ENCODE data around the gene TAF1B.

The TAF1B gene

GRCh38 chr2:9972621-9973479 is 129.6 kb downstream of the TAF1B start:
- no peaks in the 10 kb centered on the region for H3K27me3 ChIP-seq (ENCODE audit: control insufficient read depth in 1 of 2, insufficient read depth in 2 of 2, low read length in 2 of 2)
- no peak overlapping the region for H3K4me3 ChIP-seq (ENCODE audit: low read depth in 1 of 2, low read length in 2 of 2)
- H3K4me1 ChIP-seq (ENCODE audit: insufficient read depth, low read length): peaks cover 28% of the 10 kb centered on the region
- H3K9me3 ChIP-seq (ENCODE audit: low read length): no peaks in the 10 kb centered on the region
- H3K36me3 ChIP-seq (ENCODE audit: insufficient read depth, low read length): no peaks in the 10 kb centered on the region
- H3K27ac ChIP-seq (ENCODE audit: low read depth, low read length): no peak overlapping the region
- H3K9ac ChIP-seq (ENCODE audit: low read length): no peak overlapping the region

- no peaks in the 10 kb centered on the region for H3K27me3 ChIP-seq (ENCODE audit: control insufficient read depth in 1 of 2, insufficient read depth in 2 of 2, low read length in 2 of 2)
- no peak overlapping the region for H3K4me3 ChIP-seq (ENCODE audit: low read depth in 1 of 2, low read length in 2 of 2)
- no peak overlapping the region for H3K27ac ChIP-seq (ENCODE audit: low read depth, low read length)
- no peaks in the 10 kb centered on the region for H3K36me3 ChIP-seq (ENCODE audit: insufficient read depth, low read length)
- H3K4me1 ChIP-seq (ENCODE audit: insufficient read depth, low read length): peaks cover 28% of the 10 kb centered on the region
- H3K9ac ChIP-seq (ENCODE audit: low read length): no peak overlapping the region
- H3K9me3 ChIP-seq (ENCODE audit: low read length): no peaks in the 10 kb centered on the region
Measured at GRCh38 chr2:9973690-9974089, 130.4 kb downstream of the TAF1B start.

- H3K4me3 ChIP-seq (ENCODE audit: low read depth in 1 of 2, low read length in 2 of 2): no peak overlapping the region
- H3K9me3 ChIP-seq (ENCODE audit: low read length): no peaks in the 10 kb centered on the region
- no peak overlapping the region for H3K9ac ChIP-seq (ENCODE audit: low read length)
- no peaks in the 10 kb centered on the region for H3K27me3 ChIP-seq (ENCODE audit: control insufficient read depth in 1 of 2, insufficient read depth in 2 of 2, low read length in 2 of 2)
- H3K36me3 ChIP-seq (ENCODE audit: insufficient read depth, low read length): no peaks in the 10 kb centered on the region
- peaks cover 23% of the 10 kb centered on the region for H3K4me1 ChIP-seq (ENCODE audit: insufficient read depth, low read length)
- no peak overlapping the region for H3K27ac ChIP-seq (ENCODE audit: low read depth, low read length)
Measured at GRCh38 chr2:9974343-9974742, 131.1 kb downstream of the TAF1B start.

- H3K36me3 ChIP-seq (ENCODE audit: insufficient read depth, low read length): no peaks in the 10 kb centered on the region
- no peak overlapping the region for H3K27ac ChIP-seq (ENCODE audit: low read depth, low read length)
- H3K4me1 ChIP-seq (ENCODE audit: insufficient read depth, low read length): peaks cover 20% of the 10 kb centered on the region
- H3K9ac ChIP-seq (ENCODE audit: low read length): no peak overlapping the region
- H3K27me3 ChIP-seq (ENCODE audit: control insufficient read depth in 1 of 2, insufficient read depth in 2 of 2, low read length in 2 of 2): no peaks in the 10 kb centered on the region
- H3K4me3 ChIP-seq (ENCODE audit: low read depth in 1 of 2, low read length in 2 of 2): no peak overlapping the region
- no peaks in the 10 kb centered on the region for H3K9me3 ChIP-seq (ENCODE audit: low read length)
Measured at GRCh38 chr2:9975328-9975727, 132.1 kb downstream of the TAF1B start.

- Histone ChIP-seq H3K27ac (ENCODE audit: low read depth, low read length) (no peak overlapping the region), H3K9me3 (ENCODE audit: low read length) (no peaks in the 10 kb centered on the region), H3K4me3 (ENCODE audit: low read depth in 1 of 2, low read length in 2 of 2) (no peak overlapping the region)
Measured at GRCh38 chr2:9975805-9976447, 132.7 kb downstream of the TAF1B start.

GRCh38 chr2:9979977-9980376 is 136.7 kb downstream of the TAF1B start:
- Histone ChIP-seq H3K4me1 (ENCODE audit: insufficient read depth, low read length) (peaks cover 38% of the 10 kb centered on the region), H3K27ac (ENCODE audit: low read depth, low read length) (no peak overlapping the region), H3K4me3 (ENCODE audit: low read depth in 1 of 2, low read length in 2 of 2) (no peak overlapping the region), H3K9ac (ENCODE audit: low read length) (no peak overlapping the region), H3K36me3 (ENCODE audit: insufficient read depth, low read length) (no peaks in the 10 kb centered on the region), H3K9me3 (ENCODE audit: low read length) (no peaks in the 10 kb centered on the region), H3K27me3 (ENCODE audit: control insufficient read depth in 1 of 2, insufficient read depth in 2 of 2, low read length in 2 of 2) (no peaks in the 10 kb centered on the region)

More at GRCh38 chr2:9975805-9976447, 132.7 kb downstream of the TAF1B start:
- H3K9ac ChIP-seq (ENCODE audit: low read length): no peak overlapping the region
- peaks cover 22% of the 10 kb centered on the region for H3K4me1 ChIP-seq (ENCODE audit: insufficient read depth, low read length)
- H3K36me3 ChIP-seq (ENCODE audit: insufficient read depth, low read length): no peaks in the 10 kb centered on the region
- H3K27me3 ChIP-seq (ENCODE audit: control insufficient read depth in 1 of 2, insufficient read depth in 2 of 2, low read length in 2 of 2): no peaks in the 10 kb centered on the region

GRCh38 chr2:9980520-9980919 is 137.2 kb downstream of the TAF1B start:
- H3K9me3 ChIP-seq (ENCODE audit: low read length): no peaks in the 10 kb centered on the region
- H3K4me3 ChIP-seq (ENCODE audit: low read depth in 1 of 2, low read length in 2 of 2): no peak overlapping the region
- H3K4me1 ChIP-seq (ENCODE audit: insufficient read depth, low read length): peaks cover 35% of the 10 kb centered on the region
- no peak overlapping the region for H3K27ac ChIP-seq (ENCODE audit: low read depth, low read length)
- H3K27me3 ChIP-seq (ENCODE audit: control insufficient read depth in 1 of 2, insufficient read depth in 2 of 2, low read length in 2 of 2): no peaks in the 10 kb centered on the region
- no peak overlapping the region for H3K9ac ChIP-seq (ENCODE audit: low read length)
- H3K36me3 ChIP-seq (ENCODE audit: insufficient read depth, low read length): no peaks in the 10 kb centered on the region

- Histone ChIP-seq H3K27ac (ENCODE audit: low read depth, low read length) (no peak overlapping the region), H3K27me3 (ENCODE audit: control insufficient read depth in 1 of 2, insufficient read depth in 2 of 2, low read length in 2 of 2) (no peaks in the 10 kb centered on the region), H3K4me1 (ENCODE audit: insufficient read depth, low read length) (peaks cover 28% of the 10 kb centered on the region), H3K9me3 (ENCODE audit: low read length) (no peaks in the 10 kb centered on the region), H3K4me3 (ENCODE audit: low read depth in 1 of 2, low read length in 2 of 2) (no peak overlapping the region), H3K9ac (ENCODE audit: low read length) (no peak overlapping the region), H3K36me3 (ENCODE audit: insufficient read depth, low read length) (no peaks in the 10 kb centered on the region)
Measured at GRCh38 chr2:9981655-9982054, 138.4 kb downstream of the TAF1B start.

GRCh38 chr2:9982248-9982647 is 139.0 kb downstream of the TAF1B start:
- Histone ChIP-seq H3K9me3 (ENCODE audit: low read length) (no peaks in the 10 kb centered on the region), H3K27me3 (ENCODE audit: control insufficient read depth in 1 of 2, insufficient read depth in 2 of 2, low read length in 2 of 2) (no peaks in the 10 kb centered on the region), H3K27ac (ENCODE audit: low read depth, low read length) (no peak overlapping the region), H3K9ac (ENCODE audit: low read length) (no peak overlapping the region), H3K36me3 (ENCODE audit: insufficient read depth, low read length) (no peaks in the 10 kb centered on the region), H3K4me1 (ENCODE audit: insufficient read depth, low read length) (peaks cover 27% of the 10 kb centered on the region), H3K4me3 (ENCODE audit: low read depth in 1 of 2, low read length in 2 of 2) (no peak overlapping the region)

- H3K4me3 ChIP-seq (ENCODE audit: low read depth in 1 of 2, low read length in 2 of 2): no peak overlapping the region
- H3K27ac ChIP-seq (ENCODE audit: low read depth, low read length): no peak overlapping the region
- no peaks in the 10 kb centered on the region for H3K9me3 ChIP-seq (ENCODE audit: low read length)
- no peak overlapping the region for H3K9ac ChIP-seq (ENCODE audit: low read length)
- H3K4me1 ChIP-seq (ENCODE audit: insufficient read depth, low read length): peaks cover 27% of the 10 kb centered on the region
- H3K27me3 ChIP-seq (ENCODE audit: control insufficient read depth in 1 of 2, insufficient read depth in 2 of 2, low read length in 2 of 2): no peaks in the 10 kb centered on the region
- H3K36me3 ChIP-seq (ENCODE audit: insufficient read depth, low read length): no peaks in the 10 kb centered on the region
Measured at GRCh38 chr2:9982891-9983290, 139.6 kb downstream of the TAF1B start.

- H3K4me3 ChIP-seq (ENCODE audit: low read depth in 1 of 2, low read length in 2 of 2): no peak overlapping the region
- H3K27ac ChIP-seq (ENCODE audit: low read depth, low read length): no peak overlapping the region
Measured at GRCh38 chr2:9983401-9984216, 140.3 kb downstream of the TAF1B start.

More at GRCh38 chr2:9983401-9984216, 140.3 kb downstream of the TAF1B start:
- no peaks in the 10 kb centered on the region for H3K9me3 ChIP-seq (ENCODE audit: low read length)
- H3K9ac ChIP-seq (ENCODE audit: low read length): no peak overlapping the region
- no peaks in the 10 kb centered on the region for H3K36me3 ChIP-seq (ENCODE audit: insufficient read depth, low read length)
- no peaks in the 10 kb centered on the region for H3K27me3 ChIP-seq (ENCODE audit: control insufficient read depth in 1 of 2, insufficient read depth in 2 of 2, low read length in 2 of 2)
- H3K4me1 ChIP-seq (ENCODE audit: insufficient read depth, low read length): peaks cover 27% of the 10 kb centered on the region

All from muscle layer of colon (tissue), 2 donors.